ENCODE results near the gene NRARP.

Gene NRARP

GRCh38 chr9:137302449-137303150 is 529 bp upstream of the NRARP start (continued):
- TF ChIP-seq ZNF398 (tag by site-specific recombination; IDR thresholded peaks at IDR 0.05) (peak; percentile 11; the same call in 1 of the 2 replicates), ZNF785 (tag by site-specific recombination; IDR thresholded peaks at IDR 0.05) (peak; percentile 75), ZNF146 (tag by site-specific recombination; IDR thresholded peaks at IDR 0.05) (peak; percentile 6; the same call in 1 of the 2 replicates), ZBTB20 (tag by site-specific recombination; IDR thresholded peaks at IDR 0.05) (peak; percentile 79), ZEB2 (tag by site-specific recombination; IDR thresholded peaks at IDR 0.05) (peak; percentile 95), ZNF692 (tag by site-specific recombination; IDR thresholded peaks at IDR 0.05) (peak; percentile 64), ZSCAN23 (tag by site-specific recombination; IDR thresholded peaks at IDR 0.05) (no peak), ZNF76 (tag by site-specific recombination; IDR thresholded peaks at IDR 0.05; ENCODE audit: borderline replicate concordance, low read depth) (peak; percentile 48; the same call in 1 of the 2 replicates), INSM2 (tag by site-specific recombination; IDR thresholded peaks at IDR 0.05) (0 out of 2 replicates have a peak, but pooled peaks have one; percentile 29), KLF16 (tag by site-specific recombination; IDR thresholded peaks at IDR 0.05) (0 out of 2 replicates have a peak, but pooled peaks have one; percentile 20), ZNF660 (tag by site-specific recombination; IDR thresholded peaks at IDR 0.05) (no peak), ZSCAN16 (tag by site-specific recombination; IDR thresholded peaks at IDR 0.05) (no peak), ZBTB26 (tag by site-specific recombination; optimal IDR thresholded peaks at IDR 0.05) (peak; percentile 82)

GRCh38 chr9:137301081-137301947 is 757 bp downstream of the NRARP start:
- Histone ChIP-seq H3K36me3 (ENCODE audit: control insufficient read depth in 2 of 2, insufficient read depth in 1 of 2, low read length in 2 of 2) (no peaks in the 10 kb centered on the region), H3K4me3 (ENCODE audit: low read depth, low read length) (peak overlapping the region; percentile 73), H3K27ac (ENCODE audit: extremely low read depth, low read depth, low read length) (peak overlapping the region; percentile 91), H3K9me3 (ENCODE audit: control insufficient read depth, insufficient read depth, low read depth, low read length) (no peaks in the 10 kb centered on the region), H3K4me1 (ENCODE audit: control insufficient read depth, insufficient read depth, low read length) (peaks cover 15% of the 10 kb centered on the region)
- ChIA-PET POLR2A (interaction anchor here (0.5 to 3.3 kb wide), 27 partner anchors 11 to 306 kb away, joined by 3 to 40 read pairs (median 5); partner anchors contain the start of genes EXD3, MRPL41, NOXA1 and NSMF), CTCF (interaction anchor here (0.7 to 4.9 kb wide), 12 partner anchors 11 to 143 kb away, joined by 3 to 21 read pairs (median 6); no protein-coding TSS in a partner anchor)
- TF ChIP-seq ZNF585B (tag by site-specific recombination; IDR thresholded peaks at IDR 0.05) (no peak), PBX3 (CRISPR knock-in tag; IDR thresholded peaks at IDR 0.05) (peak; percentile 55; the same call in 1 of the 2 replicates), ZNF658 (tag by site-specific recombination; IDR thresholded peaks at IDR 0.05) (no peak), ZNF391 (tag by site-specific recombination; IDR thresholded peaks at IDR 0.05; ENCODE audit: borderline replicate concordance, low read depth) (0 out of 2 replicates have a peak, but pooled peaks have one; percentile 15), ZSCAN4 (tag by site-specific recombination; IDR thresholded peaks at IDR 0.05) (0 out of 2 replicates have a peak, but pooled peaks have one; percentile 11), ZNF645 (tag by site-specific recombination; IDR thresholded peaks at IDR 0.05) (peak; percentile 87; the same call in 1 of the 2 replicates), ZFP3 (tag by site-specific recombination; IDR thresholded peaks at IDR 0.05; ENCODE audit: low read depth) (no peak), SP7 (tag by site-specific recombination; IDR thresholded peaks at IDR 0.05) (peak; percentile 53), ZNF174 (tag by site-specific recombination; IDR thresholded peaks at IDR 0.05) (no peak), ZNF677 (tag by site-specific recombination; IDR thresholded peaks at IDR 0.05) (no peak), ZNF292 (tag by site-specific recombination; IDR thresholded peaks at IDR 0.05; ENCODE audit: borderline replicate concordance, low read depth) (no peak)
